HG02885 (cell line): Measurements from ENCODE around the gene IFNA16.
"Not testable (repeated sequence)": the region's sequence is repeated elsewhere in the genome, so short reads cannot be mapped to it uniquely, and the experiment has no call there.

Experiments
- ATAC-seq: cut with Tn5 transposase; IDR thresholded peaks from one replicate; pipeline ENCODE4 v1.9.1; 2021; ENCODE audit warnings: mild to moderate bottlenecking; ENCODE audit not compliant: unreplicated experiment, poor library complexity

IFNA16 gene

DNA sequence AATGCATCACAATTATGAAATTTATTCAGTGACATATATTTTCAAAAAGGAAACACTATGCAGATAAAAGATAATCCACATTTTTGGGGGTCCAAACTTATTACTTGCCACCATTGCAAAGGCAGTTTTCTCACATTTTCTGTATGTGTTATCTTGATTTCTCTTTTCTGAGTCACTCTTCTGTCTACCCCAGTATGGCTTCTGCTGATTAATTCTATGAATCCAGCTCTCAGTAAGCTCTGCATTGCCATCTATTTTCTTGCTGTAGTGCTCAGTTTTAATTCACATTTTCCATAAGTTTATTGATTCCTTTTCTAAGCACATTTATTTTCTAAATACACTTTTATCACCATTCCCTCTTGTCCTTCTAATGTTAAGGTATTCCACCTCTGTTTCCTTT lies 11.9 kb downstream of the IFNA16 start:
- no peak for ATAC-seq

DNA sequence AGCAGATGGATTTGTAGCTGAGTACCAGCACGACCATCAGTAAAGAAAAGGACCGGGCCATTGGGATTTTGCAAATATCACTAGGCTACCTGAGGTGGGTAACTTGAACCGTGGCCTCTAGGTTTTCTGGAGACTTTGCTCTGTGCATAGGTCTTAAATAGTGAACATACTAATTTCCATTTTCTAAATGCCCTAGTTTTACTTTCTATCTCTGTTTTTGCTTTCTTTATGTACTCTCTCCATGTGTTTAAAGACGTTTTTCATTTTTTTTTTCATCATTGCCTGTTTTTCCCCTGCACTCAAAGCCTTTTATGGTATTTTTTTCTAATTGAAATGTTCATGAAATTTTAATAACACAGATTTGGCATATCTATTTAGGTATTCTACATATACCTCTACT lies 15.0 kb downstream of the IFNA16 start, which contains the start of gene IFNA7:
TSS of gene IFNA7 (minus strand) at position 101 of the 400 bp plus-strand sequence. CDS start at position 61, 40 bp downstream.
- ATAC-seq, result not testable (repeated sequence)

DNA sequence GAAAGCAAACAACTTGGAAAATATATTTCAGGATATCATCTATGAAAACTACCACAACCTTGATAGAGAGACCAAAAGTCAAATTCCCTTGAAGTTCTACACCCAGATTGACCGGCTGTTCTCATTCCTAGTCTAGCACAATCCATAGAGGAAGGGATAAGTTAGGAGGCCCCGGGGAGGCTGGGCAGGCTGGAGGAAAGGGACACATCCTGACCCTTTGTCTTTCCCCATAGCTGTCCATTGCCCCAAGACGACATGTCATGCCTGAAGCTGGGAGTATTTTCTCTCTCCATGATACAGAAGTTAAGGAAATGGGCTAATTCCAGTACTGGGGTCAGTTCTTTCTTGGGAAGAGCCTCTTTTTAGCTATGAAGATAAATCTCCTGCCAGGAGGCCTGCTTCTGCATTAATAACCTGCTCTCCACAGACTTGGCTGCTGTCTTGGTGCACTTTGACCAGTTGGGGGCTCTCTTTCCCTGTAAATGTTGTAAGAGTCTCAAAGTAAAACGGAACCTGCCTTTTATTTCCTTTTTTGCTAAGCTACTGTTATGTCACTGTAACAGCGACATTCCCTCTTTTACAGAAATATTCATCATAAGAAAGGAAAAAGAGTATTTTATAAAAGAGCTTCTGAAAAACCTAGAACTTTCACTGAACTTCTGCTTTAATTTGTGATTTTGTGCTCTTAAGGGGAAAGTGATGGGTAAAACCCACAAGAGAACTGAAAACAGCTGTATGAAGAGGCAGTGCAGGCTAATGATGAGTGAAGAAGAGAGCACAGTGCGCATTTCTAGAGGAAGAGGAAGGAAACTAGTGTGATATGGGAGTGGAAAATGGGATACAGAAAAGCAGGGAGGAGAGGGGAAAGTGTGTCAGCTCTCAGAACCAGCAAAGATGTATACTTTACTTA lies 22.0 kb downstream of the IFNA16 start:
- peak; percentile 97 for ATAC-seq

GRCh38 chr9:21187487-21187886 lies 29.6 kb downstream of the IFNA16 start, which contains the start of gene IFNA4:
IFNA4 (minus strand) TSS chr9:21187587; CDS start chr9:21187531, 56 bp downstream.
- ATAC-seq, result not testable (repeated sequence)

DNA sequence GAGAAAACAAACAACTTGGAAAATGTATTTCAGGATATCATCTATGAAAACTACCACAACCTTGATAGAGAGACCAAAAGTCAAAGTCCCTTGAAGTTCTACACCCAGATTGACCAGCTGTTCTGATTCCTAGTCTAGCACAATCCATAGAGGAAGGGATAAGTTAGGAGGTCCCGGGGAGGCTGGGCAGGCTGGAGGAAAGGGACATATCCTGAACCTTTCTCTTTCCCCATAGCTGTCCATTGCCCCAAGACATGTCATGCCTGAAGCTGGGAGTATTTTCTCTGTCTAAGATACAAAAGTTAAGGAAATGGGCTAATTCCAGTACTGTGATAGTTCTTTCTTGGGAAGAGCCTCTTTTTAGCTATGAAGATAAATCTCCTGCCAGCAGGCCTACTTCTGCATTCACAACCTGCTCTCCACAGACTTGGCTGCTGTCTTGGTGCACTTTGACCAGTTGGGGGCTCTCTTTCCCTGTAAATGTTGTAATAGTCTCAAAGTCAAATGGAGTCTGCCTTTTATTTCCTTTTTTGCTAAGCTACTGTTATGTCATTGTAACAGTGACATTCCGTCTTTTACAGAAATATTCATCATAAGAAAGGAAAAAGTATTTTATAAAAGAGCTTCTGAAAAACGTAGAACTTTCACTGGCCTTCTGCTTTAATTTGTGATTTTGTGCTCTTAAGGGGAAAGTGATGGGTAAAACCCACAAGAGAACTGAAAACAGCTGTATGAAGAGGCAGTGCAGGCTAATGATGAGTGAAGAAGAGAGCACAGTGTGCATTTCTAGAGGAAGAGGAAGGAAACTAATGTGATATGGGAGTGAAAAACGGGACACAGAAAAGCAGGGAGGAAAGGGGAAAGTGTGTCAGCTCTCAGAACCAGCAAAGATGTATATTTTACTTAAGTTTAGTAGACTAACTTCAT lies 34.0 kb downstream of the IFNA16 start:
- ATAC-seq, result peak; percentile 96

GRCh38 chr9:21174671-21175070 lies 42.4 kb downstream of the IFNA16 start:
- ATAC-seq, result no peak

GRCh38 chr9:21172156-21172555 lies 45.0 kb downstream of the IFNA16 start:
- no peak for ATAC-seq

- no peak for ATAC-seq
These were observed 45.8 kb downstream of the IFNA16 start for GRCh38 chr9:21171351-21171750.

DNA sequence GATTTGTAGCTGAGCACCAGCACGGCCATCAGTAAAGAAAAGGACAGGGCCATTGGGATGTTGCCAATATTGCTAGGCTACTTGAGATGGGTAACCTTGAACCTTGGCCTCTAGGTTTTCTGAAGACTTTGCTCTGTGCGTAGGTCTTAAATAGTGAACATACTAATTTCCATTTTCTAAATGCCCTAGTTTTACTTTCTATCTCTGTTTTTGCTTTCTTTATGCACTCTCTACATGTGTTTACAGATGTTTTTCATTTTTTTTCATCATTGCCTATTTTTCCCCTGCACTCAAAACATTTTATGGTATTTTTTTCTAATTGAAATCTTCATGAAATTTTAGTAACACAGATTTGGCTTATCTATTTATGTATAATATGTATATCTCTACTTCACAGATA lies 50.6 kb downstream of the IFNA16 start, which contains the start of gene IFNA21:
TSS of gene IFNA21 (minus strand) at position 101 of the 400 bp plus-strand sequence. CDS start at position 53, 48 bp downstream.
- not testable (repeated sequence) for ATAC-seq
